LNCaP clone FGC (cell line): Measurements from ENCODE around the gene PRIM1.

Source experiments
- DNase-seq: peaks from one replicate; pipeline ENCODE4 v3.0.0-alpha.2; 2011; ENCODE audit warnings: low read depth
- H3K4me3 ChIP-seq: 2 replicates; pipeline ENCODE4 v1.5.1; 2011; ENCODE audit warnings: mild to moderate bottlenecking, low read depth, low read length, control low read depth
- TF ChIP-seq, protein P1 (sequence below): IDR thresholded peaks from 2 replicates; pipeline ENCODE4 v1.5.1; 2012; ENCODE audit warnings: mild to moderate bottlenecking; ENCODE audit not compliant: control insufficient read depth, insufficient read depth; ENCODE audit errors: extremely low read depth

PRIM1 gene

DNA sequence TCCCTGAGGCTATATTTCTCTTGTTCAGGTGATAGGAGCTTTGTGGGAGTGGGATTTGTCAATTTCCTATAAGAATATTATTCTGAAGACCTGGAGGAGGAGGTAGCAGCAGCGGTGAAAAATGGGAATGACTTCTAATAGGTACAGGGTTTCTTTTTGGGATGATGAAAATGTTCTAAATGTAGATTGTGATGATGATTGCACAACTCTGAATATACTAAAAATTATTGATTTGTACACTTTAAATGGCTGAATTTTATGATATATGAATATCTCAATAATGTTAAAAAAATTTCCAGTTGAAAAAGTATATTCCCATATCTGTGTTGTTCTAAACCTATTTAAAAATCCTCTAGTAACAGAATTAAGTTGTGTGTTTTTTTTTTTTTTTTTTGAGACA lies 33.8 kb upstream of the PRIM1 start:
- no peak overlapping the region for H3K4me3 ChIP-seq
- TF ChIP-seq, protein P1, sequence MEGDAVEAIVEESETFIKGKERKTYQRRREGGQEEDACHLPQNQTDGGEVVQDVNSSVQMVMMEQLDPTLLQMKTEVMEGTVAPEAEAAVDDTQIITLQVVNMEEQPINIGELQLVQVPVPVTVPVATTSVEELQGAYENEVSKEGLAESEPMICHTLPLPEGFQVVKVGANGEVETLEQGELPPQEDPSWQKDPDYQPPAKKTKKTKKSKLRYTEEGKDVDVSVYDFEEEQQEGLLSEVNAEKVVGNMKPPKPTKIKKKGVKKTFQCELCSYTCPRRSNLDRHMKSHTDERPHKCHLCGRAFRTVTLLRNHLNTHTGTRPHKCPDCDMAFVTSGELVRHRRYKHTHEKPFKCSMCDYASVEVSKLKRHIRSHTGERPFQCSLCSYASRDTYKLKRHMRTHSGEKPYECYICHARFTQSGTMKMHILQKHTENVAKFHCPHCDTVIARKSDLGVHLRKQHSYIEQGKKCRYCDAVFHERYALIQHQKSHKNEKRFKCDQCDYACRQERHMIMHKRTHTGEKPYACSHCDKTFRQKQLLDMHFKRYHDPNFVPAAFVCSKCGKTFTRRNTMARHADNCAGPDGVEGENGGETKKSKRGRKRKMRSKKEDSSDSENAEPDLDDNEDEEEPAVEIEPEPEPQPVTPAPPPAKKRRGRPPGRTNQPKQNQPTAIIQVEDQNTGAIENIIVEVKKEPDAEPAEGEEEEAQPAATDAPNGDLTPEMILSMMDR, result no peak
- no peak for DNase-seq

DNA sequence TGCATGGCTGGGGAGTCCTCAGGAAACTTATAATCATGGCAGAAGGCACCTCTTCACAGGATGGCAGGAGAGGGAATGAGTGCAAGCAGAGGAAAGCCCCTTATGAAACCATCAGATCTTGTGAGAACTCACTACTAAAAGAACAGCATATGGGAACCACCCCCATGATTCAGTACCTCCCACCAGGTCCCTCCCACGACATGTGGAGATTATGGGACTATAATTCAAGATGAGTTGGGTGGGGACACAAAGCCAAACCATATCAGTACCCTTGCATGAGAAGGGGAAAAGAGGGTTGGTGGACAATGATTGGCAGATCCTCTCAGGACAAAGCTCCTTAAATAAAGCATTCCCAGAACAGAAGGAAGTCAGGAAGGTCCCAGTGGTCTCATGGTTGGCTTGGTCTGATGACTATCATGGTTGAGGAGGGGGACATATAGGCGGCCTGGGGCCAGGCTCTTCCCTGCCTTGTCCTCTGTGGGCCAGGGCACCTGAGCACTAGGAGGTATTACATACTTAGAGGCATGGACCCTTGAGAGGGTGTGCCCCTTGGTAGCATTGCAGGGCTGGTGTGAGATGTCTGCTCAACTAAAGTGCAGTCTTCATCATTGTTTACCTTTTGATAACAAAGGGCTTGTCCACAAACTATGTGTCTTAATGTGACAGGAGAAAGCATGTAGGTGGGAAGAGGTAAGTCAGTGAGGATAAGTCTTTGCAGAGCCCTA lies 33.2 kb upstream of the PRIM1 start:
- TF ChIP-seq, protein P1, result no peak
- no peak for DNase-seq
- H3K4me3 ChIP-seq, result no peak overlapping the region

DNA sequence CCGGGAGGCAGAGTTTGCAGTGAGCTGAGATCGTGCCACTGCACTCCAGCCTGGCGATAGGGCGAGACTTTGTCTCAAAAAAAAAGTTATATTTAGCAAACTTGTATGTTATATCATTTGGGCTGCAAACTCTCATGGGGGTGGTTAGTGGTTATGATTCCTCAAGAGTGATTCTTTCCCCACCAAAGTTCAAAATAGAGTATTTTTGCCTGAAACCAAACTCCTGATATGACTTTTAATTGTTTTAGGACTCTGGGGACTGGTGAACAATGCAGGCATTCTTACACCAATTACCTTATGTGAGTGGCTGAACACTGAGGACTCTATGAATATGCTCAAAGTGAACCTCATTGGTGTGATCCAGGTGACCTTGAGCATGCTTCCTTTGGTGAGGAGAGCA lies 29.6 kb upstream of the PRIM1 start:
- no peak for DNase-seq
- H3K4me3 ChIP-seq, result no peak overlapping the region
- TF ChIP-seq, protein P1, result no peak

DNA sequence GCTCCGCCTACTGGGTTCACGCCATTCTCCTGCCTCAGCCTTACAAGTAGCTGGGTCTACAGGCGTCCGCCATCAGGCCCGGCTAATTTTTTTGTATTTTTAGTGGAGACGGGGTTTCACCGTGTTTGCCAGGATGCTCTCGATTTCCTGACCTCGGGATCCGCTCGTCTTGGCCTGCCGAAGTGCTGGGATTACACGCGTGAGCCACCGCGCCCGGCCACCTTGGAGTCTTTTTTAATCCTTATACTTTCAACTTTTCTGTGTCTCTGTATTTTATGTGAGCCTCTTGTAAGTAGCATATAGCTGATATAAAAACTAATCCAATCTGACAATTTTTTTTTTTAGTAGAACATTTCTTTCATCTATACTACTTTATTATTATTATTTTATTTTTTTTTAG lies 26.6 kb upstream of the PRIM1 start:
- TF ChIP-seq, protein P1, result no peak
- no peak overlapping the region for H3K4me3 ChIP-seq
- no peak for DNase-seq

DNA sequence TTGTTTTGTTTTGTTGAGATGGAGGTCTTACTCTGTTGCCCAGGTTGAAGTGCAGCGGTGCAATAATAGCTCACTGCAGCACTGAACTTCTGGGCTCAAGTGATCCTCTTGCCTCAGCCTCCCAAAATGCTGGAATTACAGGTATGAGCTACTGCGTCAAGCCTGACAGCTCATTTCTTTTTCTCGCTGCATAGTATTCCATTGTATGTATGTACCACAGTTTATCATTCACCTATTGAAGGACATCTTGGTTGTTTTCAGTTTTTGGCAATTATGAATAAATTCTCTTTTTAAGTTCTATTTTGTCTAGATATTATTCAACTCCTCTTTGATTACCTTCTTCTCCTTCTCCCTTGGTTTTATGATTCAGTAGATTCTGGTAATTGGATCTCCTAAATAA lies 24.5 kb upstream of the PRIM1 start:
- H3K4me3 ChIP-seq, result no peak overlapping the region
- no peak for DNase-seq
- TF ChIP-seq, protein P1, result no peak

DNA sequence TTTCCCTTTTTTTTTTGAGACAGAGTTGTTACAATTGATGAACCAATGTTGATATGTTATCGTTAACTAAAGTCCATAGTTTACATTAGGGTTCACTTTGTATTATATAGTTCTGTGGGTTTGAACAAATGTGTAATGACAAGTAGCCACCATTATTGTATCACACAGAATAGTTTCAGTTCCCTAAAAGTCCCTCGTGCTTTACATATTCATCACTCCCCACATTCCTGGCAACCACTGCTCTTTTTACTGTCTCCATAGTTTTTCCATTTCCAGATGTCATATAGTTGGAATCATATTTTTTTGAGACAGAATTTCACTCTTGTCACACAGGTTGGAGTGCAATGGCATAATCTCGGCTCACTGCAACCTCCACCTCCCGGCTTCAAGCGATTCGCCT lies 23.5 kb upstream of the PRIM1 start:
- no peak for DNase-seq
- H3K4me3 ChIP-seq, result no peak overlapping the region
- TF ChIP-seq, protein P1, result no peak

DNA sequence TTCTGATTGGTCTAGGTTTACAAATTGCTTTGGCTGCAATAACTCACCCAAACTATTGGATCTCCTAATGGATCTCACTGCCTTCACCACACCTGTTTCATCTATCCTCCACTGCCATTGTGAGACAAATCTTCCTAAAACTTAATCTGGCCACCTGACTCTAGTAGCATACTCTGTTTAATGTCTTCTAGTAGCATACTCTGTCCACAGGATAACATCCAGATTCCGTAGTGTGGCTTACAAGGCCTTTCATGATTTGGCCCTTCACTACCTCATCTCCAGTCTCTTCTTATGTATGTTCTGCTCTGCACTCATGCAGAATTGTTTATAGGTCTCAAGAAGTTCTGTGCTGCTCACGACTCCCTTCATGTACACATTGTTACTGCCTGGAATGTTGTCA lies 21.0 kb upstream of the PRIM1 start:
- TF ChIP-seq, protein P1, result no peak
- H3K4me3 ChIP-seq, result no peak overlapping the region
- no peak for DNase-seq
